GM12872 (cell line): ENCODE data around the gene PDZD2.

Source experiments
- TF ChIP-seq, protein P1 (sequence below): IDR thresholded peaks from 3 replicates; pipeline ENCODE4 v1.5.1; 2011; ENCODE audit warnings: low read depth, mild to moderate bottlenecking, low read length, moderate library complexity; ENCODE audit not compliant: insufficient read depth

The PDZD2 gene

GRCh38 chr5:31901807-31902530 lies 263.0 kb downstream of the PDZD2 start:
- TF ChIP-seq, protein P1, sequence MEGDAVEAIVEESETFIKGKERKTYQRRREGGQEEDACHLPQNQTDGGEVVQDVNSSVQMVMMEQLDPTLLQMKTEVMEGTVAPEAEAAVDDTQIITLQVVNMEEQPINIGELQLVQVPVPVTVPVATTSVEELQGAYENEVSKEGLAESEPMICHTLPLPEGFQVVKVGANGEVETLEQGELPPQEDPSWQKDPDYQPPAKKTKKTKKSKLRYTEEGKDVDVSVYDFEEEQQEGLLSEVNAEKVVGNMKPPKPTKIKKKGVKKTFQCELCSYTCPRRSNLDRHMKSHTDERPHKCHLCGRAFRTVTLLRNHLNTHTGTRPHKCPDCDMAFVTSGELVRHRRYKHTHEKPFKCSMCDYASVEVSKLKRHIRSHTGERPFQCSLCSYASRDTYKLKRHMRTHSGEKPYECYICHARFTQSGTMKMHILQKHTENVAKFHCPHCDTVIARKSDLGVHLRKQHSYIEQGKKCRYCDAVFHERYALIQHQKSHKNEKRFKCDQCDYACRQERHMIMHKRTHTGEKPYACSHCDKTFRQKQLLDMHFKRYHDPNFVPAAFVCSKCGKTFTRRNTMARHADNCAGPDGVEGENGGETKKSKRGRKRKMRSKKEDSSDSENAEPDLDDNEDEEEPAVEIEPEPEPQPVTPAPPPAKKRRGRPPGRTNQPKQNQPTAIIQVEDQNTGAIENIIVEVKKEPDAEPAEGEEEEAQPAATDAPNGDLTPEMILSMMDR, result no peak

DNA sequence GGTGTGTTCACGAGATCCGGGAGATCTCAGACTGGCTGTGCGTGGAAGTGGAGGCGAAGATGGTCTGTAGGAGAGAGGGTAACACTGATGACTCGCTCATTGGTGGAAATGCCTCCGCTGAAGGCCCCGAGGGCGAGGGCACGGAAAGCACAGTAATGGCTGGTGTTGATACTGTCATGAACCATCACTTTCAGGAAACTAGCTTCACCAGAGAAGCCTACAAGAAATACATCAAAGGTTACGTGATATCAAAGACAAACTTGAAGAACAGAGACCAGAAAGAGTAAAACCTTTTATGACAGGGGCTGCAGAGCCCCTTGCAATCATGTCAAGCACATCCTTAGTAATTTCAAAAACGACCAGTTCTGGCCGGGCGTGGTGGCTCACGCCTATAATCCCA lies 269.5 kb downstream of the PDZD2 start:
- TF ChIP-seq, protein P1, result no peak

GRCh38 chr5:31909073-31909472 lies 270.1 kb downstream of the PDZD2 start:
- TF ChIP-seq, protein P1, result no peak

GRCh38 chr5:31911291-31912265 lies 272.6 kb downstream of the PDZD2 start:
- TF ChIP-seq, protein P1, result no peak

- TF ChIP-seq, protein P1, result no peak
Observed at GRCh38 chr5:31913808-31914207, 274.9 kb downstream of the PDZD2 start.

- TF ChIP-seq, protein P1, result no peak
Observed at GRCh38 chr5:31916327-31916726, 277.4 kb downstream of the PDZD2 start.

DNA sequence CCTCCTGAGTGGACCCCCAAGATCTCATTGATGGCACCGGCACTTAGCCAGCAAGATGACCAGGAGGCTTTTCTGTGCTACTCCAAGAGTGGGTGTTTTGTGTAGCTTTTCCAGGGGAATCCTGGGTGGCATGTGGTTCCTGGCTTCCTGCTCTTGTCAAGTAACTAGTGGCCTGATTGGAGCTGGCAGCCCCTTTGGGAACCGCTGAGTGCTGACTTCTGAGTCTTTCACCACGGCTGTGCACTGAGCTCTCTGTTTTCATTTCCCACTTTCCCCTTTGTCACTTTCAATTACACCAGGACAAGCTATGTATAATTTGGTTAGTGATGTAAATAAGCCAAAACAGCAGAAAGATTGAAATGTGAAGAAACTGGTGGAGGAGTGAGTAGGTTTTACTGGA lies 279.8 kb downstream of the PDZD2 start:
- TF ChIP-seq, protein P1, result no peak
